Measurements from ENCODE around the gene GALNT14. TPM values are rescaled to one million over a fixed set of nuclear protein-coding genes. Genes with fewer than 3 reads are reported as not detected.

GALNT14 gene
- total and polyA plus RNA-seq, 10 of the 15 experiments (the other 5 are each of a cell fraction or from before 2014, with no cell fraction given) = 3.7 to 17.8 (median 6.0) TPM

- SMC1A ChIA-PET (ENCODE audit: uncharacterized antibody, unreplicated experiment) = no interaction called here
- Histone ChIP-seq H2AFZ (ENCODE audit: control insufficient read depth, low read depth, low read length) (no peak overlapping the region), H3K79me2 (ENCODE audit: control insufficient read depth, insufficient read depth, low read length) (no peaks in the 10 kb centered on the region), H3K27ac (ENCODE audit: control insufficient read depth, insufficient read depth) (no peak overlapping the region), H3K4me3 (no peak overlapping the region), H3K36me3 (ENCODE audit: control insufficient read depth in 2 of 2, insufficient read depth in 2 of 2, low read length in 1 of 2) (no peaks in the 10 kb centered on the region), H3K4me2 (ENCODE audit: control insufficient read depth, insufficient read depth) (no peak overlapping the region), H3K4me1 (ENCODE audit: control insufficient read depth, insufficient read depth, low read length) (no peaks in the 10 kb centered on the region), H3K9me3 (replicated peaks; ENCODE audit: control insufficient read depth, insufficient read depth, low read length) (no peaks in the 10 kb centered on the region), H3K27me3 (replicated peaks in 1 of 2; ENCODE audit: control insufficient read depth in 2 of 2, insufficient read depth in 2 of 2, low read length in 1 of 2) (no peaks in the 10 kb centered on the region), H3K9ac (ENCODE audit: control insufficient read depth, insufficient read depth, low read length) (no peak overlapping the region), H4K20me1 (ENCODE audit: control insufficient read depth, insufficient read depth) (no peaks in the 10 kb centered on the region)
- DNase-seq (ENCODE audit: low read depth, low spot score) = no peak
- POLR2A ChIA-PET = no interaction called here
- CTCF ChIA-PET = no interaction called here
- FAIRE-seq = no peak
- RAD21 ChIA-PET (ENCODE audit: unreplicated experiment) = no interaction called here
- intact Hi-C loops (cut with micrococcal nuclease; ENCODE audit: unreplicated experiment) = no loop called here
- BruUV-seq (replicated peaks) = no TSS peak
- TF ChIP-seq TCF3 (IDR thresholded peaks at IDR 0.05; ENCODE audit: borderline replicate concordance, insufficient read depth, low read depth, low read length) (no peak), BMI1 (IDR thresholded peaks at IDR 0.05; ENCODE audit: borderline replicate concordance) (no peak), USF1 (IDR thresholded peaks at IDR 0.05; ENCODE audit: borderline replicate concordance, extremely low read length, insufficient read depth, low read depth, low read length) (no peak), CTCF (IDR thresholded peaks at IDR 0.05 in 2 of 3, conservative IDR thresholded peaks at IDR 0.05 in 1 of 3; ENCODE audit: control insufficient read depth in 2 of 3, extremely low read depth in 1 of 3, insufficient read depth in 1 of 3, low read depth in 3 of 3, low read length in 3 of 3) (no peak), WRNIP1 (IDR thresholded peaks at IDR 0.05; ENCODE audit: borderline replicate concordance, low read depth, low read length) (no peak), SP1 (IDR thresholded peaks at IDR 0.05; ENCODE audit: low read depth, low read length) (no peak), SREBF2 (IDR thresholded peaks at IDR 0.05; ENCODE audit: low read length) (no peak), SRF (IDR thresholded peaks at IDR 0.05; ENCODE audit: low read depth in 2 of 2, low read length in 2 of 2) (no peak), NR2C1 (IDR thresholded peaks at IDR 0.05) (no peak), SPI1 (IDR thresholded peaks at IDR 0.05; ENCODE audit: borderline replicate concordance, insufficient read depth, low read depth, low read length) (no peak), ZNF207 (IDR thresholded peaks at IDR 0.05; ENCODE audit: borderline replicate concordance) (no peak), E4F1 (IDR thresholded peaks at IDR 0.05; ENCODE audit: borderline replicate concordance, partially characterized antibody) (no peak), PRDM15 (CRISPR knock-in tag; IDR thresholded peaks at IDR 0.05) (no peak)
- in situ Hi-C loops (cut with MboI) = no loop called here
- ATAC-seq = no peak
- 11% methylated on average over 5 of the region's 5 CpGs for WGBS (ENCODE audit: insufficient coverage, insufficient replicate concordance, low lambda C conversion rate, missing lambda C conversion rate)
Observed at GRCh38 chr2:30912056-30912455, 226.2 kb downstream of the GALNT14 start.
